Tibial nerve (tissue), 4 donors: ENCODE measurements around the gene KPNA5.

Experiments
- CTCF ChIP-seq, 5 experiments: fragments of 200-600 bp in 3 of 5; fragments of 450-650 bp in 2 of 5; sonication (generic) in 3 of 5; IDR thresholded peaks; one replicate each; pipeline ENCODE4 v1.5.1; 2016 to 2019; ENCODE audit warnings: antibody characterized with exemption in 5 of 5, mild to moderate bottlenecking in 3 of 5, moderate library complexity in 2 of 5
- EP300 ChIP-seq, 2 donors: sonication (generic); formaldehyde crosslinking; IDR thresholded peaks; one replicate each; pipeline ENCODE4 v1.6.1; 2017; ENCODE audit warnings: antibody characterized with exemption in 2 of 2, mild to moderate bottlenecking in 1 of 2
- POLR2A ChIP-seq, 2 donors: fragments of 450-650 bp; IDR thresholded peaks; one replicate each; pipeline ENCODE4 v1.6.1; 2017; ENCODE audit warnings: antibody characterized with exemption in 2 of 2, mild to moderate bottlenecking in 2 of 2, moderate library complexity in 2 of 2

DNA sequence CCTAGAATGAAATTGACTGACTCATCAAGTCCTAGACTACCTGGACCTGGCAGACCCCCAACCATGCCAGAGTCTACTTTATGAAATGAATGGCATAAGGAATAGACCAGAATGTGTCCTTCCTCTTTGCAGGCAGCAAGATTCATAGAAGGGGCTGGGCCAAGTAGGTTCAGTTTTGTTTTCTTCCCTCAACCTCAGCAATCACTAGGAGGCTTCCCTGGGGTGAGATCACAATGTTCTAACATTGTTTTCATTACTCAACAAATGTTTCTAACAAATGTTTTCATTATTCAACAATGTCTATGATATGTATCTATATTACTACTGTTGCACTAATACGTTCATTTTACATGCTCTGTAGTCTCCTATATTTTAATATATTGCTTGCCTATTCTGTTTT is 92.9 kb downstream of the KPNA5 start:
- no peak for TF ChIP-seq CTCF (IDR thresholded peaks at IDR 0.05)
- TF ChIP-seq EP300 (IDR thresholded peaks at IDR 0.05), result no peak
- no peak for TF ChIP-seq POLR2A (IDR thresholded peaks at IDR 0.05)
